ENCODE results near the gene ZNF672. TPM values are rescaled to one million over a fixed set of nuclear protein-coding genes. Genes with fewer than 3 reads are reported as not detected.

Gene ZNF672
- total and polyA plus RNA-seq, 2 experiments from 2014 or later, result 19.0 to 30.7 TPM

- 92% methylated on average over 8 of the region's 8 CpGs for WGBS (ENCODE audit: low lambda C conversion rate, missing lambda C conversion rate)
- Histone ChIP-seq H3K27me3 (no peaks in the 10 kb centered on the region), H3K79me2 (peaks cover 49% of the 10 kb centered on the region), H3K36me3 (replicated peaks; ENCODE audit: insufficient read depth, low read depth) (no peaks in the 10 kb centered on the region), H3K27ac (no peak overlapping the region), H3K9me3 (ENCODE audit: low read depth) (no peaks in the 10 kb centered on the region), H3K9me2 (replicated peaks; ENCODE audit: insufficient read depth) (no peaks in the 10 kb centered on the region), H3K4me2 (no peak overlapping the region), H2AFZ (no peak overlapping the region), H4K20me1 (ENCODE audit: insufficient read depth, poor library complexity, severe bottlenecking) (peaks cover 10% of the 10 kb centered on the region), H3K4me1 (ENCODE audit: insufficient read depth) (peaks cover 9% of the 10 kb centered on the region), H3K4me3 (no peak overlapping the region)
- TF ChIP-seq, protein P1, sequence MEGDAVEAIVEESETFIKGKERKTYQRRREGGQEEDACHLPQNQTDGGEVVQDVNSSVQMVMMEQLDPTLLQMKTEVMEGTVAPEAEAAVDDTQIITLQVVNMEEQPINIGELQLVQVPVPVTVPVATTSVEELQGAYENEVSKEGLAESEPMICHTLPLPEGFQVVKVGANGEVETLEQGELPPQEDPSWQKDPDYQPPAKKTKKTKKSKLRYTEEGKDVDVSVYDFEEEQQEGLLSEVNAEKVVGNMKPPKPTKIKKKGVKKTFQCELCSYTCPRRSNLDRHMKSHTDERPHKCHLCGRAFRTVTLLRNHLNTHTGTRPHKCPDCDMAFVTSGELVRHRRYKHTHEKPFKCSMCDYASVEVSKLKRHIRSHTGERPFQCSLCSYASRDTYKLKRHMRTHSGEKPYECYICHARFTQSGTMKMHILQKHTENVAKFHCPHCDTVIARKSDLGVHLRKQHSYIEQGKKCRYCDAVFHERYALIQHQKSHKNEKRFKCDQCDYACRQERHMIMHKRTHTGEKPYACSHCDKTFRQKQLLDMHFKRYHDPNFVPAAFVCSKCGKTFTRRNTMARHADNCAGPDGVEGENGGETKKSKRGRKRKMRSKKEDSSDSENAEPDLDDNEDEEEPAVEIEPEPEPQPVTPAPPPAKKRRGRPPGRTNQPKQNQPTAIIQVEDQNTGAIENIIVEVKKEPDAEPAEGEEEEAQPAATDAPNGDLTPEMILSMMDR (IDR thresholded peaks at IDR 0.05; ENCODE audit: poor library complexity), result no peak
- TF ChIP-seq EZH2 (IDR thresholded peaks at IDR 0.05; ENCODE audit: borderline replicate concordance) (no peak), EZH2phosphoT487 (IDR thresholded peaks at IDR 0.05; ENCODE audit: low read depth, severe bottlenecking, unreplicated experiment) (no peak)
- DNase-seq (ENCODE audit: low spot score), result no peak
Observed at GRCh38 chr1:248842781-248843331, 4.8 kb downstream of the ZNF672 start.

DNA sequence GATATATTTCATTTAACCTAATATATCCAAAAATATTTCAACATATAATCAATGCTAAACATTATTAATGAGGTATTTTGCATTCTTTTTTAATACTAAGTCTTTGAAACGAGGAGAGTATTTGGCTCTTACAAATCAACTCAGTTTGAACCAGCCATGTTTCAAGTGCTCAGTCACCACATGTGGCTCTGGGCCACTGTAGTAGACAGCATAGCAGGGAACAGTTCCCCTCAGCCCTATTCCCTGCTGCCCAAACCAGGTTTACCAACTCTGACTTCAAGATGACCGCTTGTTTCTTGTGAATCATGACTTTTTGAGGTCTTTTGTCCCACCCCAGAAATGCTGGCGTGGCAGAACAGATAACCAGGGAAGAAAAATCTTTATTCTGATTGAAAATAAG lies 5.7 kb downstream of the ZNF672 start:
- TF ChIP-seq EZH2phosphoT487 (IDR thresholded peaks at IDR 0.05; ENCODE audit: low read depth, severe bottlenecking, unreplicated experiment), result no peak
- TF ChIP-seq EZH2 (IDR thresholded peaks at IDR 0.05; ENCODE audit: borderline replicate concordance), result no peak
- TF ChIP-seq, protein P1 (IDR thresholded peaks at IDR 0.05; ENCODE audit: poor library complexity), result no peak
- peaks cover 10% of the 10 kb centered on the region for H4K20me1 ChIP-seq (ENCODE audit: insufficient read depth, poor library complexity, severe bottlenecking)
- no peaks in the 10 kb centered on the region for H3K9me2 ChIP-seq (replicated peaks; ENCODE audit: insufficient read depth)
- no peaks in the 10 kb centered on the region for H3K36me3 ChIP-seq (replicated peaks; ENCODE audit: insufficient read depth, low read depth)
- H3K27ac ChIP-seq, result no peak overlapping the region
- no peaks in the 10 kb centered on the region for H3K9me3 ChIP-seq (ENCODE audit: low read depth)
- no peak overlapping the region for H2AFZ ChIP-seq
- H3K4me1 ChIP-seq (ENCODE audit: insufficient read depth), result peaks cover 9% of the 10 kb centered on the region
- no peak for DNase-seq (ENCODE audit: low spot score)
- H3K4me2 ChIP-seq, result no peak overlapping the region
- H3K27me3 ChIP-seq, result no peaks in the 10 kb centered on the region
- 91% methylated on average over 3 of the region's 3 CpGs for WGBS (ENCODE audit: low lambda C conversion rate, missing lambda C conversion rate)
- no peak overlapping the region for H3K4me3 ChIP-seq
- H3K79me2 ChIP-seq, result peaks cover 49% of the 10 kb centered on the region

DNA sequence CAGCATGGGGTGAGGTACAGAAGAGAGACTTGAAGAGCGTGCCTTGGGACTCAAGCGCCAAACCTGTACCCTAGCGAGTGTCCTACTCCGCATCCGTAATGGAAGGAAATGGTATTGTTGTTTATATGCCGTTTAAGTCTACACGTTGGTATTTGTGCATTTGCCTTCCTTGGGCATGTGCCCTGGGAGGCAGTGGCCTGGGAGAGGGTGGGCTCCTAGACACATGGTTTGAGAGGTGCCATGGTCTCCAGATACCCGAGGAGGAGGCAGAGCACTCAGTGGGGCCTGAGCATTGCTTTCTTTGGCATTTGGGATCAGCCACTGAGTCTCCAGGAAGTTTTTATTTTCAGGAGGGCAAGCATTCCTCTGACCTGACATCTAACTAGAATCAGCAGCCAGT lies 6.5 kb downstream of the ZNF672 start:
- peaks cover 45% of the 10 kb centered on the region for H3K79me2 ChIP-seq
- peaks cover 6% of the 10 kb centered on the region for H3K4me1 ChIP-seq (ENCODE audit: insufficient read depth)
- H2AFZ ChIP-seq, result no peak overlapping the region
- no peak overlapping the region for H3K4me2 ChIP-seq
- H3K27me3 ChIP-seq, result no peaks in the 10 kb centered on the region
- TF ChIP-seq EZH2 (IDR thresholded peaks at IDR 0.05; ENCODE audit: borderline replicate concordance) (no peak), EZH2phosphoT487 (IDR thresholded peaks at IDR 0.05; ENCODE audit: low read depth, severe bottlenecking, unreplicated experiment) (no peak)
- TF ChIP-seq, protein P1 (IDR thresholded peaks at IDR 0.05; ENCODE audit: poor library complexity), result no peak
- H3K27ac ChIP-seq, result no peak overlapping the region
- DNase-seq (ENCODE audit: low spot score), result no peak
- H3K4me3 ChIP-seq, result no peak overlapping the region
- H4K20me1 ChIP-seq (ENCODE audit: insufficient read depth, poor library complexity, severe bottlenecking), result peaks cover 10% of the 10 kb centered on the region
- 97% methylated on average over 8 of the region's 8 CpGs for WGBS (ENCODE audit: low lambda C conversion rate, missing lambda C conversion rate)
- H3K9me3 ChIP-seq (ENCODE audit: low read depth), result no peaks in the 10 kb centered on the region
- H3K9me2 ChIP-seq (replicated peaks; ENCODE audit: insufficient read depth), result no peaks in the 10 kb centered on the region
- no peaks in the 10 kb centered on the region for H3K36me3 ChIP-seq (replicated peaks; ENCODE audit: insufficient read depth, low read depth)
